GM21717 (cell line): ENCODE measurements around the gene SNX33.
"Not testable (repeated sequence)": the region's sequence is repeated elsewhere in the genome, so short reads cannot be mapped to it uniquely, and the experiment has no call there.

Experiments
- ATAC-seq: cut with Tn5 transposase; IDR thresholded peaks from one replicate; pipeline ENCODE4 v1.9.1; 2021; ENCODE audit warnings: mild to moderate bottlenecking, moderate library complexity; ENCODE audit not compliant: unreplicated experiment

The SNX33 gene

DNA sequence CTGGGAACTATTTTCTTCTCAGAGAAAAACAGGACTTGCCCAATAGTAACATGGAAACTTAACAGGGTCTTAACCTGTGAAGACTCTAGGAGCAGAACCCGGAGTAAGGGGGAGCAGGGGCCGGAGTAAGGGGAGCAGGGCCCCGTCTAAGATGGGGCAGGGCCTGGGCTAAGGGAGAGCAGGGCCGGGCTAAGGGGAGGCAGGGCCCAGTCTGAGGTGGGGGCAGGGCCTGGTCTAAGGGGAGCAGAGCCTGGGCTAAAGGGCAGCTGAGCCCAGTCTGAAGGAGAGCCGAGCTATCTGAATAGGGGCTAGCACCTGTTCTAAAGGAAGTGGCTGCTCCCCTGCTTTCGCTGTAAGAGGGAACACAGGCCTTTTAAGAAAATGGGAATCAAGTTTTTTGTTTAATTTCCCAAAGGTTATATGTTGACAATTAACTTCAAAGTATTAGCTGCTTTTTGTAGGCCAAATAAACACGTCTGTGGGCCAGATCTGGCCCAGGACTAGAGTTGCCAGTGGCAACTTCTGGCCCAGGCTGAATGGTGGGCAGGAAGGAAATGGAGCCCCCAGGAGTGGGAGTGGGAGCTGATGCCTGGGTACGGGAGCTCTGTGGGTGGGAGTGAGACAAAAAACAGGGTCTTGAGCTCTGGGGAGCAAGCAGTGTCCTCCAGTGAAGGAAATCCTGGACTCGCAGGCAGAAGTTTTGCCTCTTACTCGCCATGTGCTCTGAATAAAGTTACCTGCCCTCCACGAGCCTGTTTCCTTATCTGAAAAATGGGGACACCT is 32.5 kb downstream of the SNX33 start:
- ATAC-seq: no peak

DNA sequence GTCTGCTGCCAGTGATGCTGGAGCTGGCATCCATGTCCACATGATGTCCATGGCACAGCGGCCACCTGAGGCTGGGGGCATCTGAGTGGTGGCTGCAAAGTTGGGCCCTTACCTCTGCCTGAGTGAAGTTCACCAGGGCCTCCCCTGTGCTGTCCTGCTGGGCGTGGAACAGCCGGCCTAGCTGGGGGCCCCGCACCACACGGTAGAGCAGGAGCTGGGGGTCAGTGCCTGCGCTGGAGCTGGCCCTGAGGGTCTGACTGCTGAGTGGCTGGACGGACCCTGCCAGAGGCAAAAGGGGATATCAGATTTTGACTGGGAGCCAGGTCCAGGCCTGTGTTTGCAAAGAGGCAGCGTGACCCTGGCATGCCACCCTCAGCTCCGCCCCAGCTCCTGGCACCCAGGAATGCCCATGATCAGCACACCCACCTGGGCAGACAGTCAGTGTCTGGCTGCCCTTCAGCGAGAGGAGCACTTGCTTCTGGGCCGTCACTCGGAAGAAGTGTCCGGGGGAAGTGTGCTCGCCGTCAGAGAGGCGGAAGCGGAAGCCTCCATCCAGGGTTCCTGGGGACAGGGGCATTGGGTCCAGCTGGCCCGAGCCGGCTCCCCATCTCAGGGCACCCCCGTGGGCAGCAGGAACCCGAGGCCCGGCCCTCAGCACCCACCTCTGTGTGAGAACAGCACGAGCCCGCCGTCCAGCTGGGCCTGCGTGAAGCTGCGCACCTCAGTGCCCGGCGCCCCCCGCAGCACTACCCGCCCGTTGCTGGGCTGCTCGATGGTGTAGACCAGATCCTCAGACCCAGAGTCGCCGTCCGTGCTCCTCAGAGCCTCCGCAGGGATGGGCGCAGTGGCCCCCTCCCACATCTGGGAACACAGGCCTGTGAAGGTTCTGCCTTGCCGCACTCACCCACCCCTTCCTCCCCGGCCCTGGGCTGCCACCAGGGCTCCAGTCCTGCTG is 34.7 kb downstream of the SNX33 start:
- no peak for ATAC-seq

DNA sequence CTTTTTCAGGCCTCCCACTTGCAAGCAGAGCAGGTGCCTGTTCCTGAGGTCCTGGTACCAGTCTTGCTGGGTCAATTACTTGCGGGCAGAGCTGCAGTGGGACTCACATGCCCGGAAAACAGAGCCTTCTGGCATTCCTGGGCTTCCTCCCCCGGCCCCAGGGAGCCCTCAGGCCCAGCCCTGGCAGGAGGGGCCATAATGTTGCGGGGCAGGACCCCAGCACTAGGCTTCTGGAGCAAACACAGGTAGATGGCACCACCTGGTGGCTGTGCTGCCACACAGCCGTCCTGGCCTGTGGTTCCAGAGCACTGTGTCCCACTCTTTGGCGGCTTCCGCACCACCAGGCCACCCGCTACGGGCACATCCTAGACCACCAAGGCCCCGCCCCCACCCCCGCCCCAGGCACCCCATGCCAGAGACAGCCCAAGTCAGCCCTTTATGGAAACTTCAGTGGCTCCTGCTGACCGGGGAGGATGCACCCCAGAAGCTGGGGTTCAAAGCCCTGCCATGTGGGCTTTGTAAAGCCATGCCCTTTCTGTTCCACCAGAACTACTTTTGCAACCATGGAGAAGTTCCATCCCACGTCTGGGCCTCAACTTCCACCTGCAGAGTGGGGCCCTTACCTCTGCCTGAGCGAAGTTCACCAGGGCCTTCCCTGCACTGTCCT is 36.1 kb downstream of the SNX33 start:
- ATAC-seq: not testable (repeated sequence)

DNA sequence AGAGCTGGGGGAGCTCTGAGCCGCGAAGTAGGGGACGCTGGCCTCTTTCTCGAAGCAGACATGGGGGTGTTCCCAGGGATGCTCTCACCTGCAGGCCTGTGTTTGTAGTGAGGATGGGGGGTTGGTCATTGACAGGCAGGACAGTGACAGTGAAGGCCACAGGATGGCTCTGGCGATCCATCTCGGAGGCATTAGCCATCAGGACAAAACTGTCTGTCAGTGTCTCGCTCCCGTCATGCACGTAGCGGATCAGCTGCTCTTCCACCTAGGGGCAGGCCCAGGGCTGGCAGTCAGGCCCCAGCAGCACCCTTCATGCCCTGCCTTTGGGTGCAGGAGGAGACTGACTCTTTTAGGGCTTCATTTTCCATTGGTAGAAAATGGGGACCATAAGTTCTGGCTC is 36.9 kb downstream of the SNX33 start:
- ATAC-seq: no peak

DNA sequence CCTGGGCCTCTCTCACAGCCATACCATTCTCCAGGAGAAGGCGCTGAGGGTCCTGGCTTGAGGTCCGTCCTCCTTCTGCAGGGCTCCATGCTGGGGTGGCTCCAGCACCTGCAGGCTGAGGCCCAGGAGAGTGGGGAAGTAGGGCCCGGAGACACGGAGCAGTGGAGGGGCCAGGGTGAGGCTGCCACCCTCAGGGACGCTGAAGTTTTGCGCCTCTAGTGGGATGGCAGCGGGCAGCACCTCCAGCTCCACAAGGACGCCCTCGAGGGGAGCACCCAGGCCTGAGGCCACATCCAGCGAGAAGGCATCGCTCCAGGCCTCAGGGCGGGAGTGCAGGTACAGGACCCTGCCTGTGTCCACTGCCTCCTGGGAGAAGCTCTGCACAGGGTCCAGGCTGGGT is 37.5 kb downstream of the SNX33 start:
- ATAC-seq: no peak

DNA sequence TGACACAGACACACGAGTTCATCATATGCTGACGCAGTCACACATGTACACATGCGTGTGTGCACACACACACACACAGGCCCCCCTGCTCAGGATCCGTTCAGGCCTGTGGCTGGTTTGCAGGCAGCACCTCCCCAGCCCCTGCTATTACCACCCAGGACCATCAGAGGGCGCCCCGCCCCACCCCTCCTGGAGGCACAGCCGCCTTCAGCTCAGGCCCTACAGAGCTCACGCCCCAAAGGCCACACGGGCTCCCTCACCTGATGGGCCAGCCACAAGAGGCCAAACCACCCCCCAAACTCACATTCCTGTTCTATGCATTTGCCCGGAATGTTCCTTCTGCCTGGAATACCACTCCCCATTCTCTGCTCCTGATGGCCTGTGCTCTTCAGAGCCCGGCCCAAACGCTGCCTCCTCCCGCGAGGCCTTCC is 38.5 kb downstream of the SNX33 start:
- ATAC-seq: not testable (repeated sequence)

DNA sequence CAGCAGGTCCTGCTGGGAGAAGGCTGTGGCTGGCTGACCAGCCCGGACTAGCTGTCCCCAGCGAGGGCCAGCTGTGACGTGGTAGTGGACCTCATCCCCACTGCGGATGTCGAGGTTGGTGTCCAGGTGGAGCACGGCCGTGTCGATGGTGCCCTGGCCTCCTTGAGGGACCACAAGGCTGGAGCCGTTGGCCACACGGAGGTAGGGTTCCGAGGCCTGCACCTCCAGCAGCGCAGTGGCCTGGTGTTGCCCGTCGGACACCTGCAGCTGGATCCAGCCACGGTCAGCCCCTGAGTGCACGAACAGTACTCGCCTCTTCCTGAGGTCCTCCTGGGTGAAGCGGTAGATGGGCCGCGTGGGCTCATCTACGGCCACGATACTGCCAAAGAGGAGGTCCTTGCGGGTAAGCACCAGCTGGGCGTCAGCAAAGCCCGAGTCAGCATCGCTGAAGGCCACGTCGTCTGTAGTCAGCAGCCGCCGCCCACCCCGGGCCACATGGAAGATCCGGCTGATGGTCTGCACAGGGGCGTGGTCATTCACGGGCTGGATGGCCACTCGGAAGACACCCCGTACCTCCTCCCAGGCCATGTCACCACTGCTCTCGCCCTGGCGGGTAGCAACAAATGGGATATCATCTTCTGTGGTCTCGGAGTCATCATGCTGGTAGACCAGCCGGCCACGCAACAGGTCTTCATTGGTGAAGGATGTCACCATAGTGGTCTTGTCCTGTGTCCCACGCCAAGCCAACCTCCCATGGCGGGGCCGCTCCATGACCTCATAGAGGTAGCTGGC is 40.0 kb downstream of the SNX33 start:
- ATAC-seq: no peak

DNA sequence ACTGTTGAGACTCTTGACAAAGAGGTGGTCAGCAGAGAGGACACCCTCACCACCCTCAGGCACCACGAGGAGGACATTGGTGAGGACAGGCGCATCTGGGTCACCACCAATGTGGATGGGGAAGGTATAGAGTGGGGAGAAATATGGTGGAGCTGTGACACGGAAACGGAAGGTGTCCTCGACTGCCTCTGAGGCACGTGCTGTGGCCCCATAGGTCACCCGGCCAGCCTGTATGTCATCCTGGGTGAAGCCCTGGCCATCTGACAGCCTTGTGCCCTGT is 40.5 kb downstream of the SNX33 start:
- no peak for ATAC-seq

DNA sequence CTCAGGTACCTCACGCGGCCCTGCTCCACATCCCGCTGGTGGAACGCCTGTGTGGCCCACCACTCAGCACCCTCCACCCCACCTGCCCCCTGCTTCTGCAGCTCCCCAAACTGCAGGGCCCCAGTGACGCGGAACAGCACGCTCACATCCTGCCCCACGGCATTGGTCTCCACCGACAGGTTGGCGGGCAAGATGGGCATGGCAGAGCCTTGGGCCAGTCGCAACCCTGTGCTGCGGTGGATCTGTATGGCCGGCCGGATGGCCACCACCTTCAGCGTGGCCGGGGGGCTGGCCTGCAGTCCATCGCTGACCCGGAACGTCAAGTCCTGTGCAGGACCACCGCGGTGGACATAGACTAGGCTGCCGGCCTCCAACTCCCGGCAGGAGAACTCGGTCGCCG is 41.1 kb downstream of the SNX33 start:
- ATAC-seq: no peak

DNA sequence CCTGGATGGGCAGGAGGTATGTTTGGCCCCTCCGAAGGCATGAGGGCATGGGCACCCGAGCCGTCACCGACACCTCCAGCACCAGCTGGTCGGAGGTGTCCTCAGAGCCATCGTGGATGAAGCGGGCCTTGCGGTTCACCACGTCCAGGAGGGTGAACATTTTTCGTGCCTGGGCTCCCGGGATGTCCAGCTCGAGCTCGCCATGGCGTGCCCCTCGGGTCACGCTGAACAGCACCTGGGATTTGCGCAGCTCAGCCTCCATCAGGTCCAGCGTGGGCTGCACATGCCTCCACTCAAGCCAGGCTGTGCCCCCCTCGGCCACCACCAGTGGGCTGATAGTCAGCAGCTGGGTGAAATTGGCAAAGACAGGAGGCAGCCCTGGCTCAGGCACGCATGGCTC is 41.7 kb downstream of the SNX33 start:
- not testable (repeated sequence) for ATAC-seq

DNA sequence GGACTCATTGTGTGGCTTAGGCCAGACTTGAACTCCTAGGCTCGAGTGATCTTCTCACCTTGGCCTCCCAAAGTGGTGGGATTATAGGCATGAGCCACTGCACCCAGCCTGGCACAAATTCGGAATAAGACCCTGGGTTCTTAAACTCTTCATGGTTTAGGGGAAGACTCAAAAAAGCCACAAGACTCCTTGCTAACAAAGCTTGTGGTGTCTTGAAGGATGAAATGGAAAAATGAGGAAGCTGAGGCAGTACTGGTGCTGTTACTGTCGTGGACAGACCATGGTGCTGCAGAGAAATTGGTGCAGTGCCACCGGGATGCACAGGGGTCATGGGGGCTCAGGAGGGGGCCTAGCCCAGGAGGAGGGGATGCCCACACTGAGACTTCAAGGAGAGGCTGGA is 44.6 kb downstream of the SNX33 start:
- not testable (repeated sequence) for ATAC-seq

DNA sequence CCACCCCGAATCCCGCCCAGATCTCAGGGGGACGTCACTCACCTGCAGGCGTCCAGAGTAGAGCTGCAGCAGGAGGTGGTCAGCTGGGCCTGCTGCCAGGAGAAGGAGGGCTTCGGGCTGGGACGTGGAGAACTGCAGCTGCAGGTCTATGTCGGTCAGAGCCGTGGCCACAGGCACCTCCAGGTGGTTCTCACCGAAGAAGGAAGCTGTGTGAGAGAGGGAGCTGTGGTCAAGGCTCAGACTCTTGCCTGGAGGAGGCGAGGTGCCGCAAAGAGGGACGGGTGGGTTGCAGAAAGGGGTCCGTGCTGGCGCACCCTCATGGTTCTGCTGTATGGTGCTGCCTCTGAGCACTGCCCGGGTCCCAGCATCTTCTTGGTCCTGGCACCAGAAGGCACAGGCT is 45.3 kb downstream of the SNX33 start:
- not testable (repeated sequence) for ATAC-seq

DNA sequence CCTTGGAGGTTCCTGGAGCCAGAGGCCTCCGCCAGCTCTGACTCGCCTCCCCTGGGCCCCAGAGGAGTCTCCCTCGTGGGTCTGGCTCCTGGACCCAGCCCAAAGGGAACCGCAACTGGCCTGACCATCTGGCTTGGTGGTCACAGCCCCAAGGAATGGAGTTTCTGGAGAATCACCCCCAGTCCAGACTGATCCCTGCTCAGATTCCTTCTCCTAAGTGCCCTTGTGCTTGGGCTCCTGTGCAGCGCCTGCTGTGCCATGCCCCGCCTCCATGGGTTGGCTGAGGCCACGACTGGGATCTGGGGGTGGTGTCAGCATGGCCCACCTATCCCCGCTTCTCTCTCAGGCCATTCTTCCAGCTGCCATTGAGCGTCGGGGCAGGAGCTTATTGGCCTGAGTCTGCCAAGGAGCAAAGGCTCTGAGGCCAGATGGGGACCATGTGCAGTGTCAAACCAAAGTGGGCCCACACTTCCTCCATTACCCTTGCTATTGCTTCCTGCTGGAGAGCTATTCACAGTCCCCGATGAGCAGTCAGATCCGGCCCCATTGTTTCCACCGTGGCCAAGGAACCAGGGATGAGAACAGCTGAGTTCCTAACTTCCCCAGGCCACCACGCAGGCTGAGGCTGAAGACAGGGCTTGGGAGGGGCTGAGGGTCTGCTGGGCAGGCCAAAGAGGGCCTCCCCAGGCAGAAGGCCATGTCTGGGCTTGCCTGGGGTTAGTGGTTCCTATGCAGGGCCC is 46.0 kb downstream of the SNX33 start:
- ATAC-seq: no peak

DNA sequence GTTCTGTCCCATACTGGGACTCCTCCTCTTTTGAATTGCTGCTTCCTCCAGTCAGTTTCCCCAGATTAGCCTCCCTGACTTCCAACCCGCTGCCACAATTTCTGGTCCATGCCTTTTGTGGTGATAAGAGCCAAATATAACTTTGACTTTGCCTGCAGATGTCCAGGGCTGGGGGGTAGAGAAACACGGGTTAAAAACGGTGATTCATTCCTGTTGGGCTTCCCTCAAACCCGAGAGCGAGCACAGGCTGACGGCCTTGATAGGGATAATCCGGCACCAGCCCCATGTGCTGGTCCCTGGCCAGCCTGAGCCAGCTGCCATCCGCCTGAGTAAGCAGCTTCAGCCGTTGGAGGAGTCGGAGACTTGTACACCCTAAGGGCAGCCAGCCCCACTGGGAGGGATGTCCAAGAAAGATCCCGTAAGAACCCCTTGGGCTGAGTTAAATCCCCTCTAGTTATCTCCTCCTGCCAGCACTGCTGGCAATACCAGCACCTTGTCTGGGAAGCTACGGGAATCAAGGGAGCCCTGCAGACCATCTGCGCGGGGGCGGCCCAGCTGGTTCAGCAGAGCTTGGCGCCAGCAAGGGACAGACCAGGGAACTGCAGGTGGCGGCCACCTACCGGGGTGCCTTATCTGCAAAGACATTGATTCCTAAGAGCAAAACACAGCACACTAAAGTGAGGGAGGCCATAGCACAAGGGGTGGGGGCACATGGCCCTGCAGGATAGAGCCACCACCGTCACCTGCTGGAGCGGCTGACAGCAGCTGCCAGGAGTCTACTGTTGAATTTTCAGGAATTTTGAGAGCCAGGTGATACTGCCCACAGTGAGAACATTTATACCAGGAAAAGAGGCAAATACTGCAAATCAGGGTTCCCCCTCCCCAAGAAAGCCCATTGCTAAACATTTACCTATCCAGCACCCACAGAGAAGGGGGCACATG is 46.8 kb downstream of the SNX33 start:
- no peak for ATAC-seq

DNA sequence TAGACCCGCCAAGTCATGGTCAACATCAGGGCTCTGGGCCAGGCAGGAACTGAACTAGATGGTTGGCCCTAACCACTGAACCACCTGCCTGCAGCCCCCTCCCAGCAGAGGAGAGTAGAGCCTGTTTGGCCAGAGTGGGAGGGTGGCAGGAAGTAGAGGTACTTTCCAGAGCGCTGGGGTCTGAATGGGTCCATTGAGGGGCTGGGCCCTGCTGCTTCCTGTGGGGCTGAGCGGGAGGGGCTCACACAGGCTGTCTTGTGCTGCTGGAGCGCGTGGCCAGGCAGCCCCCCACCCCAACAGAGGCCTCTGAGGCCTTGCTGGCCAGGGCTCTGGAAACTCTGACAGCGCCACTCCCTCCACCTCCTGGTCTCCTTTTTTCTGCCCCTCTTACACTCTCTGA is 47.5 kb downstream of the SNX33 start:
- ATAC-seq: no peak

DNA sequence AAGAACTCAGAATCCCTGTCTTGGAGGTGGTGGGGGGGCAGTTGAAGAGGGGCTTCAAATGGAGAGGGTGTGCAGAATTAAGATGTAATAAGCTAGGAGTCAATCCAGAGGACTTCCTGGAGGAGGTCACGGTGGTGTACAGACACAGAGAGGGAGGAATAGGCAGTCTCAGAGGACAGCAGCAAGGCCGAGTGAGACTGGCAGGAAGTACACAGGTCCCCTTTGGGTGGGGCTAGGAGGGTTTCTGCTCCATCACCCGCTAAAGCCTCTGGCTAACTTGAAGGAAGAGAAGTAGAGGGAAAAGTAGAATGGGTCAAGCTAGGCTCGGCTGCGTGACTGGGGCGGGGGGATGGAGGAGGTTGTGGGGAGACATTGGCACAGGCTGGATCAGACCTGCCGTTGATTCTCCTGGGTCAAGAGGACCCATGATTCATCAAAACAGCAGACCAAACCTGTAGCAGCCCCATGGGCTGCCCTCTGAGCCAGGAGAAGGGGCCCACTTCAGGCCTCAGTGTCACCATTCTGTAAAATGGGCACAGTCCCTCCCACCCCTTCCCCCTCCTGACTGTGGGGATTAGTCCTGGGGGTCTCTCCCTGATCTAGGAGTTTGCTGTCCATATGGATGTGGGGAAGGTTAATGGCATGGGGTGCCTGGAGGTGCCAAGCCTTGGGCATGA is 48.1 kb downstream of the SNX33 start:
- ATAC-seq: no peak

DNA sequence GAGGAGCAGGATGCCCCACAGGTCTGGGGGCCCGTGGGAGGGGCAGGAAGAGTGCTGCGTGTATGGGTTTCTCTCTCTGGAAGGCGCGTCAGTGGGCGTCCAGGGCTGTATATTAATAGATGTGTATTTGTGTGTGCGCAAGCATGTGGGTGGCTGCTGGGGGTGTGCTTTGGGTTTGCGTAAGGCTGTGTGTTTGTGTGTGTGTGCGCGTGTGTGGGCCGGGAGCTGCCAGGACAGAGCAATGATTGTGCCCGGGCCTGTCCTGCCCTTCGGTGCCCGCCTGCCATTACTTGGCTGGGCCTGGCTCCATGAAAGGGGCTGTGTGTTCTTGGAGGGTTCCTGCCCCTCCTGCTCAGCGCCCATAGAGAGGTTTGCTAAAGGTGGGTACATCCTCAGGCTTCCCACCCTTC is 48.6 kb downstream of the SNX33 start:
- ATAC-seq: no peak

DNA sequence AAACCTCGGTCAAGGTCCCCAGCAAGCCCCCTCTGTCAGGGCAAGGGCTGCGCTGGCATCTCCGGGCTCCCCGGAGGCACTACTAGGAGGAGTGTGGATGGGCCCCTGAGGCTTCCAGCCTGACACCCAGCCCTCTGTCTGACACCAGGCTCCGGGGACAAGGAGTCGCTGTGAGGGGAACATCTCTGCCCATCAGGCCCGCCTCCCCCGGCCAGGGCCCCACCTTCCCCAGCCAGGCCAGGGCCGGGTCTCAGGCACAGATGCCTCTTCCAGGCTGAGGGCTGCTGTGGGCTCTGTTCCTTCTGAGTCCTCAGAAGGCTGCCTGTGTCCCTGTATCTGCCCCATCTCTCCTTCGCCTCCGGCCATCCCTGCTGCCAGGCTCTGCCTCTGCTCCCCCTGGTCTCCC is 49.1 kb downstream of the SNX33 start:
- no peak for ATAC-seq

DNA sequence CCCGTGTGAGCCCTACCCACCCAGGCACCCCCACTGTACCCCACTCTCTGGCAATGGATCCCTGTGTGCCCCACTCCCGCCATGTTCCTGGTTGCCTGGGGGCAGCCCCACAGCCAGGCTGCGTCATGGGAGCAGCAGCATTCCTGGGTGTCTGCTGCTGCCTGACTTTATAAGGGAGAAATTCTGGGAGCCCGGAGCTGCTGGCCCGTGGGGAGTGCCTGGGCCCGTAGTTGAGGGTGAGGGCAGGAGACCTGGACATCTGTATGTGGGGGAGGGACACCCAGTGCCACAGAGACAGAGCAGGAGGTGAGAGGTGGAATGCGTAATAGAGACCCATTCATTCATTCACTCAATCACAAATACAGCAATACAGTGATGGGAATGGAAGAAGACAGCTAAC is 49.8 kb downstream of the SNX33 start:
- no peak for ATAC-seq
